Lower leg skin (tissue), 3 donors: ENCODE measurements around the gene NEK3.

Source experiments
- POLR2A ChIP-seq, 2 donors: fragments of 450-650 bp; IDR thresholded peaks; one replicate each; pipeline ENCODE4 v1.6.1; 2016 to 2017; ENCODE audit warnings: antibody characterized with exemption in 2 of 2, mild to moderate bottlenecking in 1 of 2, moderate library complexity in 1 of 2
- TF ChIP-seq, protein P1 (sequence below), 3 donors: fragments of 450-650 bp; IDR thresholded peaks; one replicate each; pipeline ENCODE4 v1.5.1; 2016; ENCODE audit warnings: antibody characterized with exemption in 3 of 3, mild to moderate bottlenecking in 3 of 3, moderate library complexity in 2 of 3

GRCh38 chr13:52097197-52097596, 62.2 kb downstream of the NEK3 start:
- TF ChIP-seq, protein P1, sequence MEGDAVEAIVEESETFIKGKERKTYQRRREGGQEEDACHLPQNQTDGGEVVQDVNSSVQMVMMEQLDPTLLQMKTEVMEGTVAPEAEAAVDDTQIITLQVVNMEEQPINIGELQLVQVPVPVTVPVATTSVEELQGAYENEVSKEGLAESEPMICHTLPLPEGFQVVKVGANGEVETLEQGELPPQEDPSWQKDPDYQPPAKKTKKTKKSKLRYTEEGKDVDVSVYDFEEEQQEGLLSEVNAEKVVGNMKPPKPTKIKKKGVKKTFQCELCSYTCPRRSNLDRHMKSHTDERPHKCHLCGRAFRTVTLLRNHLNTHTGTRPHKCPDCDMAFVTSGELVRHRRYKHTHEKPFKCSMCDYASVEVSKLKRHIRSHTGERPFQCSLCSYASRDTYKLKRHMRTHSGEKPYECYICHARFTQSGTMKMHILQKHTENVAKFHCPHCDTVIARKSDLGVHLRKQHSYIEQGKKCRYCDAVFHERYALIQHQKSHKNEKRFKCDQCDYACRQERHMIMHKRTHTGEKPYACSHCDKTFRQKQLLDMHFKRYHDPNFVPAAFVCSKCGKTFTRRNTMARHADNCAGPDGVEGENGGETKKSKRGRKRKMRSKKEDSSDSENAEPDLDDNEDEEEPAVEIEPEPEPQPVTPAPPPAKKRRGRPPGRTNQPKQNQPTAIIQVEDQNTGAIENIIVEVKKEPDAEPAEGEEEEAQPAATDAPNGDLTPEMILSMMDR (IDR thresholded peaks at IDR 0.05): no peak
- no peak for TF ChIP-seq POLR2A (IDR thresholded peaks at IDR 0.05)
